ENCODE measurements around the gene TNIK. TPM values are rescaled to one million over a fixed set of nuclear protein-coding genes. Genes with fewer than 3 reads are reported as not detected.

Gene TNIK
- total RNA-seq, 6 experiments from 2014 or later, result 10.6 to 17.2 (median 11.8) TPM

- H3K27ac Mint-ChIP-seq, result no peak overlapping the region
- no peaks in the 10 kb centered on the region for H3K27me3 Mint-ChIP-seq (ENCODE audit: insufficient read depth)
- H3K4me1 Mint-ChIP-seq (ENCODE audit: low read depth), result peaks cover 24% of the 10 kb centered on the region
- TF ChIP-seq CTCF (IDR thresholded peaks at IDR 0.05), result no peak
- DNase-seq, result no peak
- H3K36me3 Mint-ChIP-seq (ENCODE audit: low read depth), result peaks cover 5% of the 10 kb centered on the region
- no peaks in the 10 kb centered on the region for H3K9me3 Mint-ChIP-seq
- no peak overlapping the region for H3K4me3 Mint-ChIP-seq
These were observed 138.4 kb downstream of the TNIK start for GRCh38 chr3:171321559-171322360.

- no peak for TF ChIP-seq CTCF (IDR thresholded peaks at IDR 0.05)
These were observed 139.3 kb downstream of the TNIK start for GRCh38 chr3:171320750-171321558.

GRCh38 chr3:171317171-171317570 is 143.0 kb downstream of the TNIK start:
- Mint-ChIP-seq H3K27me3 (ENCODE audit: insufficient read depth) (no peaks in the 10 kb centered on the region), H3K27ac (no peak overlapping the region), H3K9me3 (no peaks in the 10 kb centered on the region), H3K4me1 (ENCODE audit: low read depth) (peaks cover 9% of the 10 kb centered on the region), H3K4me3 (no peak overlapping the region), H3K36me3 (ENCODE audit: low read depth) (no peaks in the 10 kb centered on the region)
- no peak for DNase-seq
- TF ChIP-seq CTCF (IDR thresholded peaks at IDR 0.05), result no peak

More at GRCh38 chr3:171320750-171321558, 139.3 kb downstream of the TNIK start:
- peaks cover 24% of the 10 kb centered on the region for H3K4me1 Mint-ChIP-seq (ENCODE audit: low read depth)
- no peaks in the 10 kb centered on the region for H3K9me3 Mint-ChIP-seq
- no peak overlapping the region for H3K27ac Mint-ChIP-seq
- H3K27me3 Mint-ChIP-seq (ENCODE audit: insufficient read depth), result no peaks in the 10 kb centered on the region
- DNase-seq, result no peak
- peaks cover 5% of the 10 kb centered on the region for H3K36me3 Mint-ChIP-seq (ENCODE audit: low read depth)
- no peak overlapping the region for H3K4me3 Mint-ChIP-seq

- Mint-ChIP-seq H3K27ac (no peak overlapping the region), H3K4me3 (no peak overlapping the region), H3K36me3 (ENCODE audit: low read depth) (no peaks in the 10 kb centered on the region), H3K4me1 (ENCODE audit: low read depth) (peaks cover 11% of the 10 kb centered on the region), H3K9me3 (no peaks in the 10 kb centered on the region), H3K27me3 (ENCODE audit: insufficient read depth) (no peaks in the 10 kb centered on the region)
- no peak for DNase-seq
- no peak for TF ChIP-seq CTCF (IDR thresholded peaks at IDR 0.05)
These were observed 144.3 kb downstream of the TNIK start for GRCh38 chr3:171315919-171316318.

GRCh38 chr3:171315101-171315500 is 145.1 kb downstream of the TNIK start:
- no peak overlapping the region for H3K4me3 Mint-ChIP-seq
- no peaks in the 10 kb centered on the region for H3K27me3 Mint-ChIP-seq (ENCODE audit: insufficient read depth)
- no peaks in the 10 kb centered on the region for H3K9me3 Mint-ChIP-seq
- no peak for TF ChIP-seq CTCF (IDR thresholded peaks at IDR 0.05)
- no peak overlapping the region for H3K27ac Mint-ChIP-seq
- peaks cover 11% of the 10 kb centered on the region for H3K4me1 Mint-ChIP-seq (ENCODE audit: low read depth)
- no peaks in the 10 kb centered on the region for H3K36me3 Mint-ChIP-seq (ENCODE audit: low read depth)
- DNase-seq, result no peak

Measured in HFFc6 (cell line).